Umbilical cord (tissue), 2 donors: ENCODE data around the gene DNAJC7. TPM values are rescaled to one million over a fixed set of nuclear protein-coding genes. Genes with fewer than 3 reads are reported as not detected.
"Not testable (repeated sequence)": the region's sequence is repeated elsewhere in the genome, so short reads cannot be mapped to it uniquely, and the experiment has no call there.

Experiments
- DNase-seq: peaks from one replicate; pipeline ENCODE4 v3.0.0-alpha.2; 2015; ENCODE audit warnings: low spot score
- total RNA-seq: library from RNA; depleted of rRNA; stranded (reverse); fragments of >200 nt; gene quantifications from one replicate; pipeline ENCODE4 v1.2.3, GENCODE V29; 2014; ENCODE audit warnings: low replicate concordance; ENCODE audit not compliant: insufficient read depth

DNAJC7 gene
- total RNA-seq, 1 donor from 2014 or later, result 60.9 TPM

DNA sequence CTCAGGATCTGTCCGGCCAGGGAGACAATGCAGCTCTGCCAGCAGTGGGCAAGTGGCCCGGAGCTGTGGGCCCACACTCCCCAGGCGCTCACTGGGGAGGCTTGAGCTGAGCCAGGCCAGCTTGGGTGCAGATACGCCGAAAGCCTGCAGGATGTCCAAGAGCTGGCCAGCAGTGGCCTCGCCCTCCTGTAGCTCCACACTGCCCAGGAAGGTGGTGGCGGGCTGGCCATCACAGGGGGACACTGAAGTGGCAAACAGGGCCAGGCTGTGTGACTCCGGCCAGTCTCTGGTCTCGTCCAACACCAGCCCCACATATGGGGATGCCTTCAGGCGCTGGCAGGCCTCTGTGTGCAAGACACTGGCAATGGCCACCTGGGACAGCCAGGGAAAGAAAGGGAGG is 23.6 kb upstream of the DNAJC7 start:
- no peak for DNase-seq

DNA sequence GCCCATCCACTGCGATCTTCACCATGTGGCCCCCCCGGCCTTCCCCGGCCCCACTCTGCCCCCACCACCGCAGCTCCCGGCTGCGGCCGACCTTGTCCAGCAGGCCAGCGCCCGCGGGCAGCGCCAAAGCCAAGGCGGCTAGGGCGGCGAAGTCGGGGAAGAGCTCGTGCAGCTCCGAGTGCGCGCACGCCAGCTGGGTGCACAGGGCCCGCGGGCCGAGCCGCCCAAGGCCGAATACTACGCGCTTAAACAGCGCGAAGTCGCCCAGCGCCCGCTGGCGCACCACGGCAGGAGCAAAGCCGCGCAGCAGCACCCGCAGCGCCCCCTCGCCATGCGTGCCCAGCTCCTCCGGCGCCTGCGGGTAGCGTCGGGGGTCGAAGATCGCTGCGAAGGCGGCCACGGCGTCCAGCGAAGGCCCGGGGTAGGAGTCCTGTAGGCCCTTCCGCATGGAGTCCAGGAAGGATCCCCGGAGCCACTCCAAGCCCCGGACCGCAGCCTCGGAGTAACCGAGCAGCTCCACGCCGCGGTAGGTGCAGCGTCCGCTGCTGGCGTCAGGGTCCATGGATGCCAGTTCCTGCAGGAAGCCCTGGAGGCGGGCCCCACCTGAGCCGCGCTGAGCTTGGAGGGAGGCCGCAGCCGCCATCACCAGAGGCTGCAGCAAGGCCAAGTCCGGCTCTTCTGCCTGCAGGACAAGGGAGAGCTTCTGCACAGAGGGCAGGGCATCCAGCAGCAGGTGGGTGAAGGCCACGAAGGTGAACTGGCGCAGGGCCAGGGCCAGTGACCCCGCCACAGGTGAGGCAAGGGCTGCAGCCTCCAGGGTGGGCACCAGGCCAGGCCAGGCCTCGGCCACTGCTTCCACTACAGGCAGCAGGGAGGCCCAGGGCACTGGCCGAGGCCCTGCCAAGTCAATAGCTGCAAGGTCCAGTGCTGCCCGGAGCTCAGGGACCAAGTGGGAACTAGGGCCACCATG is 22.8 kb upstream of the DNAJC7 start:
- no peak for DNase-seq

GRCh38 chr17:42038221-42038973 is 21.2 kb upstream of the DNAJC7 start:
- DNase-seq, result no peak

DNA sequence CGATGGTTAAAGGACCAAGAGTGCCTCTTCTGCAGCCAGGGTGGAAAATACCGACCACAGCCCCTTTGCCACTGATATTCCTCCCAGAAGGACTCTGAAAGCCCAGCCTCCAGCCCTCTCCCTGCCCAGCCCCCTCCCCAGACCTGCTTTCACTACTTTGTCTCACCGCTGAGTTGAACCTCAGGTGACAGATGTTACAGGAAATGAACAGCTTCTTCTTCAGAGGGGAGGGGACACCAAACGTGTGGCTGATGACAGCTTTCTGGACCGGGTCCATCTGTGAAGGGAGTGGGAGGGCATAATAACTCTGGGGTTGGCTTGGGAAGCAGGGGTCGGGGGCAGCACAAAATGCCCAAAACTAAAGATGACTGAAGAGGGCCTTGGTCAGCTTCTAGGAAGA is 16.8 kb upstream of the DNAJC7 start:
- no peak for DNase-seq

- DNase-seq, result no peak
Observed at GRCh38 chr17:42031584-42031983, 14.3 kb upstream of the DNAJC7 start.

- no peak for DNase-seq
Observed at GRCh38 chr17:42028791-42029127, 11.5 kb upstream of the DNAJC7 start.

DNA sequence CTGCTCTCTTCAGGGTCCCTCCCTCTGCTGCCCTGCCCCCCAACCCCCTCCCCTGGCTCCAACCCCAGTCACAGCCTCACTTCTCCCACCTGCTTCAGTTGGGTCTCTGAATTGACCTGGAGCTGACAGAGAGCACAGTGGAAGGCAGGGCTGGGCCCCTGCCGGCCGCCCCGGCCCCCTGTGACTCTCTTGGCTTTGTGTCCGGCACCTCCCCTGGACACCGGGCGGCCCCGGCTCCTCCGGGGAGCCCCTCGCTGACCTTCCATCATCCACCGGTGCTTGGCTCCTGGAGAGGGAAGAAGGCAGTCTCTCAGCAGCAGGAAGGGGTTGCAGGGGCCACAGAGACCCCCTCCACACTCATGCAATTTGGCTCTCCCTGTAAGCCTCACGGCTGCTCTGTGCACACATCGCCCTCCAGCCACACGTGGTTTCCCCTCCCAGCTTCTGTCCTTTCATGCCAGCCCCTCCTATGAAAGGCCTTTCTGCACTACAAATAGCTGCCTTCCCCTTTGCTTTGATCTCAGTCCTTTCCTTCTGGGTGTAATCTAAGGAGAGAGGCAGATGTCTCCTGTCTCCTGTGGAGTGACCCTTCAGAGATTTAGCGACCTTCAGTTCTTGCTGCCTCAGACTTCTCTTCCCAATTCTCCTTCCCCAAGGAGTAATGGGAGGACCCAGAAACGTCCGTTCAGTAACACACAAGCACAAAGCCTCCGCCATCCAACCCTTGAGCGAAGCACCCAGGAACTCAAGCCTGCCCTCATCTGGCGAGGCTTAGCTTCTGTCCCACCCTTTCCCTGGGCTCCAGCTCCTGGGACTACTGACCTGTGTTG is 10.9 kb upstream of the DNAJC7 start:
- DNase-seq, result no peak

GRCh38 chr17:42027590-42027889 is 10.3 kb upstream of the DNAJC7 start:
- no peak for DNase-seq

DNA sequence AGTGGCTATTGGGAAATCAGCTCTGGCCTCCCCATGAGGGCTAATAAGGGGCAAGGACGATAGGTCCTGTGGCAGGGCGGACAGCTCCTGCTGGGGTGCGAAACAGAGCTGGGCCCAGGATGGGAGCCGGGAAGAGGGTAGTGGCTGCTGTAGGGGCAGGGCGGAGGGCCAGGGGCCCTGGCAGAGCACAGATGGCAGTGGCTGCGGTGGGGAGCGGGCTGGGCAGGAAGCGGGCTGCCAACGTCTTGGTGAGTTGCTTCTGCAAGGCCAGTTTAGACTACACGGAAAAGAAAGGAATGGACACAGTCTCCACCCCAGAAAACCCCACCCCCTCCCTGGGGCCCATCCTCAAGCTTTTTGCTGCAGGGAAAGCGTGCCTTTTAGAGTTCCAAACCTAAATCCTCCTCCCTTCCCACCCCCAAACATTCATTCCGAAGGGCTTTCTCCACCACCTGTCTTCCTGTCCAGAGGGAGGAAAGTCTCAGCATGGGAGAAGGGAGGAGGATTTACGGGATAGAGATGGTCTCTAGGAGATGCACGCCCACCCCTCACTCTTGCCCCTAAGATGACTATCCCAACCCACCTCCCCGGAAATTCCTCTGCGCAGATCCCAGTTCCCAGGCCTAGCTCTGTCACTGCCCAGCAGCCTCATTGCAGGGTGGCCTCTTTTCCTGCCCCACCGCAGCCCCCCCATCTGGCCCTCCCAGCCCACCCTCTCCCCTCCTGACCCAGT is 9.8 kb upstream of the DNAJC7 start:
- peak; percentile 44 for DNase-seq

DNA sequence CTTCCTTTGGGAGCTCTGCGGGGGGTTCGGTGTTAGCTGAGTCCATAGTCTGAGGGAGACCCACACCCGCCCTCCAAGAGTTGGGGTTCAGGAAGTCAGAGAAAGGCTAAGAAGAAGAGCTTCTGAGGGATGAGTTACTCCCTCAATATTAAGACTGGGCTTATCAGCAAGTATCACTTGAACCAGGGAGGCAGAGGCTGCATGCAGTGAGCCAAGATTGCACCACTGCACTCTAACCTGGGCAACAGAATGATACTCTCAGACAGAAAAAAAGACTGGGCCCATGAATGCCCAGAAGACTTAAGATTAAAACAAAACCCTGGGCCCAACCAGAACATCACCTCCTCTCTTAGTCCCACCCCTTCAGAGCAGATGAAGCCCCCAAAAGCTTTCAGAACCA is 8.7 kb upstream of the DNAJC7 start:
- no peak for DNase-seq

GRCh38 chr17:42025191-42025579 is 7.9 kb upstream of the DNAJC7 start:
- no peak for DNase-seq

DNA sequence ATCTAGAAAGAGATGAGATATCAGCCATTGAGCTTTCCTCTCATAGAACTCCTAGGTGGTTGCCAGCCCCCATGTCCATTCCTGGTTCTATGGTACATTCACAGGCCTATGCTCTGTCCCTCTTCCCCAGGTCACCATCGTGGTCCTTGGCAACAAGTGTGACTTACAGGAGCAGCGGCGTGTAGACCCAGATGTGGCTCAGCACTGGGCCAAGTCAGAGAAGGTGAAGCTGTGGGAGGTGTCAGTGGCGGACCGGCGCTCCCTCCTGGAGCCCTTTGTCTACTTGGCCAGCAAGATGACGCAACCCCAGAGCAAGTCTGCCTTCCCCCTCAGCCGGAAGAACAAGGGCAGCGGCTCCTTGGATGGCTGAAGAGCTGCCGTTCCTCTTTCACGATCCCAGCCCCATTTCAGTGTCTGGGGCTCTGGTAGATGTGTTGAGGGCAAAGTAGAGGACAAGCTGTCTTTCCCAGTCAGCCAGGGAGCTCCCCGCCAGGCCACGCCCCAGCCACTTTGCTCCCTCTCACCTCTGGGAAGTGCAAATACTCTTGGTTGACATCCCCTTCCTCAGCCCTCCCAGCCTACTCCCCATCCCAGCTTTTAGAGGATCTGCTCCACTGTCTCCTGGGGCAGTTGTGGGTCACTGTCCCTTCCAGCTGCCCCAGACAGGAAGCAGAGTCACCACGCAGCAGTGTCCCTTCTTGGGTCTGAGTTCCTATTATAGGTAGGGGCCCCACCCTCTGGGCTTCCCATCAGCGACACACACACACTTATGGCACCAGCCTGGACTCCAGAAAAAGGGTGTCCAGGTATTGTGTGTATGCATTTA is 6.5 kb upstream of the DNAJC7 start:
- peak; percentile 32 for DNase-seq

DNA sequence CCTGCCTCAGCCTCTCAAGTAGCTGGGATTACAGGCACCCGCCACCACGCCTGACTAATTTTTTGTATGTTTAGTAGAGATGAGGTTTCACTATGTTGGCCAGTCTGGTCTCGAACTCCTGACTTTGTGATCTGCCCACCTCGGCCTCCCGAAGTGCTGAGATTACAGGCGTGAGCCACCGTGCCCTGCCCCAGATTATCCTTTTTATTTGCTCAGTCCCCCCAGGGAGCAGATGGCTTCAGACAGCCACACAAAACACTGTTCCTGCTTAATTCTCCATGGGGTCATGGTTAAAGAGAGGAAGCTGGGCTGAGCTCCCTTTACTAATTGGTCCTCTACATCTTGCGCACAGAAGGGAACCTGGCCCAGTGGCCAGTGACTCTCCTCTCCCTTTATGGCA is 3.6 kb upstream of the DNAJC7 start:
- DNase-seq, result not testable (repeated sequence)

GRCh38 chr17:42019509-42020404 is 2.5 kb upstream of the DNAJC7 start, which contains the start of gene NKIRAS2:
Gene NKIRAS2, plus strand, starts transcription at chr17:42020090. Its CDS starts 1,488 bp downstream, at chr17:42021578.
- peak; percentile 92 for DNase-seq

GRCh38 chr17:42018988-42019387 is 1.7 kb upstream of the DNAJC7 start:
- no peak for DNase-seq

- no peak for DNase-seq
Observed at GRCh38 chr17:42018339-42018738, 1.1 kb upstream of the DNAJC7 start.

DNA sequence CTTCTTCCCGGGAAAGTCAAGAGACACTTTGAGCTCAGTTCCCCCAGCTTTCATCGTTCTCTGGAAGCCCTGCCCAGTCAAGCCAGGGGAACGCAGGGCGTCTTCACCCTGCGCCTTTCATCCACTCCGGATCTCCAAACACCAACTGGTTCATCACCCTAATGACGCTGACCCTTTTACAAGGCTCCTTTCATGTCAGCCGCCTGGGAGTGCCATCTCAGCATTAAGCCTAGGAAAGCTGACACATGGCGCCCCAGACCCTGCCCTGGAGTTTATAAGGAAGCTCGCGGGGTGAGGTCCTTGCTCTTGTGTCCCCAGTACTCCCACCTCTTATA is 594 bp upstream of the DNAJC7 start:
- DNase-seq, result no peak

GRCh38 chr17:42016411-42016831 is 818 bp downstream of the DNAJC7 start:
- no peak for DNase-seq

DNA sequence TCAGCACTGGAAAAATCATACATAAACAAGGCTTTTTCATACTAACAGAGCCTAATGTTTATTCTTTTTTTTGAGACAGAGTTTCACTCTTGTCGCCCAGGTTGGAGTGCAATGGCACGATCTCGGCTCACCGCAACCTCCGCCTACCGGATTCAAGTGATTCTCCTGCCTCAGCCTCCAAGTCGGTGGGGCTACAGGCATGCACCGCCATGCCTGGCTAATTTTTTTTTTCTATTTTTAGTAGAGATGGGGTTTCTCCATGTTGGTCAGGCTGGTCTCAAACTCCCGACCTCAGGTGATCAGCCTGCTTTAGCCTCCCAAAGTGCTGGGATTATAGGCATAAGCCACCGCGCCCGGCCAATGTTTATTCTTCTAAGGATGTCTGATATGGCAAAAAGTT is 3.5 kb downstream of the DNAJC7 start:
- DNase-seq, result not testable (repeated sequence)
